GM19455 (cell line): Measurements from ENCODE around the gene UBE2H.
"Not testable (repeated sequence)": the region's sequence is repeated elsewhere in the genome, so short reads cannot be mapped to it uniquely, and the experiment has no call there.

Experiments
- ATAC-seq: cut with Tn5 transposase; IDR thresholded peaks from one replicate; pipeline ENCODE4 v1.9.1; 2021; ENCODE audit not compliant: unreplicated experiment

UBE2H gene

DNA sequence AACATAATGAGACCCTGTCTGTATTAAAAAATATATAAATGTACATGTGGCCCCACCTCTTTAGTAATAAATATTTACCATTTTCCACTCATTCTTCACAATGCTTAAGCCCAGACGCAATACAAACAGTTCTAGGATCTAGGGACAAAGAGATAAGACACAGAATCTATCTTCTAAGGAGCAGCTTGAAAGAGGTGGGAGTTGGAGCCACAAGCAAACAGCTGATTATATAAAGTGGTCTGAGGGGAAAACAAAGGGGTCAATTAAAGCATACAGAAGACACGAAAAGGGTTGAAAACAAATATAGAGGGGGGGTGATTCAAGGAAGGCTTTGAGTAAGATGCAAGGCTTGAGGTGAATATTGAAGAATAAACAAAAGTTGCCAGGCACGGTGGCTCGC is 43.1 kb downstream of the UBE2H start:
- no peak for ATAC-seq

DNA sequence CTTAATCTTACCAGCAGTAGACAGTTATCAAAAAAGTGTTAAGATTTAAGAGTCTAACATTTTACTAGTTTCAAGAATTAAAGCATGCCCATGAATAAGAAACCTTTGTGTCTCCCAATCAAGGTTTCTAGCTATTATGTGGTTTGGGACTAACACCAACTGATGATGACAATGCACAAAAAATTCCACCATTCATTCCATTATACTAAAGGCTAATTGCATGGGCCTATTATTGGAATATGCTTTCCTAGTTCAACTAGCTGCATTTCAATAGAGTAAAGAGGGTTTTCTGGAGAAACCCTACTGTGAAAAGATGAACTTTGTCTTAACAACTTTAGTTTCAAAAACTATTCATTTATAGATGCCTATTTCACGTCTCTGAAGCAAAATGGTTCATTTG is 44.6 kb downstream of the UBE2H start:
- ATAC-seq = no peak

DNA sequence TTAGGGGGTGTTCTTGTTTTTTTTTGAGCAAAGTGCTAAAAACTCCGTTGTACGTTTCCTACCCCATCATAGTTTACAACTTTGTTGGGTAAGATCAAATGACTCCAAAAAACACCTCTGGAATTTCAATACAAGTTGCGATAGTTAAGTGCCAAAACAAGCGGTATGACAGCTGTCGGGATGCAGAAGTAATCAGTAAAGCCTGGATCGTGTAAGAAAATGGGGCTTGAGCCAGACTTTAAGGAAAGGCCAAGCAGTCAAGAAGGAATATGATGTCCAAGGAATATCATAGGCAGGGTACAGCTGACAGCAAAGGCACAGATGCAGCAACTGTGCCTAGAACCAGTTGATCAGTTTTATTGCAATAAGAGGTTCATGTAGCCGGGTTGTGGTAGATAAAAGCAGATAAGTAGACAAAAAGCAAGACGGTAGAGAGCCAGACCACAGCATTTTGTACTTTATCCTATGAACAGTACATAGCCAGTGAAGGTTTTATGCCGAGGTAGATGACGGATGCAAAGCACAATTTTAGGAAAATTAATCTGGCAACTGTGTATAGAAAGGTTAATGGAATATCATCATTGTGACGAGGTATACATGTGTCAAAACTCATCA is 45.5 kb downstream of the UBE2H start:
- ATAC-seq = no peak

DNA sequence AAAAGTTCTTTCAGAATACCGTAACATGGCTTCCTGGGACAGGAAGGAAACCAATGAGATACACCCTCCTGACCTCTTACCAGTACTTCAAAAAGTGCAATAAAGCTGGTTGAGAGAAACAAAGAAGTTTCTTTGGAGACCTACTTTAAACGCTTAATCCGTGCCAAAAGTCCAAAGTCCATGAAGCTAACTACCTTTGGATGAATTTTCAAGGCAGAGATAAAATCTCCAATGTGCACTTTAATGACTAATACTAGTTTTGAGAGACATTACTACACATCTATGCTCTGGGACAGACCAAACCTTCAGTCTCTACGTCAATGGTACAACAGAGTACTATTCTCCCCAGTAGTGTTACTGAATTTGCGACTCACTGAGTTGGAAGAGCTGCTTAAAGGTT is 46.1 kb downstream of the UBE2H start:
- ATAC-seq = no peak

DNA sequence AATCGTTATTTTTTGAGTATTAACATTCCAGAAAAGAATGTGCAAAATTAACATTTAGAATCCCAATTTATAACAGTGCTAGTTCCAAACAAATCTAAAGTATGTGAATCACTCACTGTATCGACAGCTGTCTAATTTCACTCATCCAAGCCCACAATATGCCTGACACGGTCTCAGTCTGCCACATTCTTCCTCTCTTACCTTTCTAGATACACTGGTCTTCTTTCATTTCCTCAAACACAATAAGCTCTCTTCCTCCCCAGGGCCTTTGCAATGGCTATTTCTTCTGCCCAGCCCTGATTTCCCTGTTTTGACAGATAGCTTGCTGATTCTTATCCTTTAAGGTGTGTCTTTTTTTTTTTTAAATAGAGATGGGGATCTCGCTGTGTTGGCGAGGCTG is 48.8 kb downstream of the UBE2H start:
- ATAC-seq = peak; percentile 77

GRCh38 chr7:129902788-129903422 is 49.9 kb downstream of the UBE2H start:
- ATAC-seq = no peak

DNA sequence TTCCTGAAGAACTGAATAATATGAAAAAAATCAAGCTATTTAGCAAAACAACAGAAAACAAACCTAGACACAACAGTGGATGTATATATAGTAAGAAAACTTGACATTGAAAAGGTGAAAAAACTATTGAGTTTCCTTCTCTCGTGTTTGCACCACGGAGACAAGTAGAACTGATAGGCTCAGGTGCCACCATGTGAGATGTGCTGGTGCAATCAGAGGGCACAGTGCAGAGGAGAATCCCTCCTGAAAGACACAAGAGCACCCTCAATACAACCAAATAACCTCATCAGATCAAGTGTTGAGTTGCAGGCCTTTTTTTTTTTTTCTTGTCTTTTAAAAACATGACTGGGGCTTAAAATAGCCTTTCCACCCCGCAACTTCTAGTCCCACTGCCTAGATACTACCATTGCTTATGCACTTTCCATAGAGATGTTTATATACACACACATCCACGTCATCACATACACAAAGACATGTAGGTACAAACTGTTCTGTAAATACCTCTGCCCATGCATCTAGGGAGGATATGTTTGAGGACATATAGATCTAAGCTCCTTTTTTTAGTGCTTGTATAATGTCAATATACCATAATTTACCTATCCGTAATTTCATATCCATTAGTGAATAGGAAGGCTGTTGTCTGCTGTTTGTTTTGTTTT is 54.1 kb downstream of the UBE2H start:
- ATAC-seq = no peak

DNA sequence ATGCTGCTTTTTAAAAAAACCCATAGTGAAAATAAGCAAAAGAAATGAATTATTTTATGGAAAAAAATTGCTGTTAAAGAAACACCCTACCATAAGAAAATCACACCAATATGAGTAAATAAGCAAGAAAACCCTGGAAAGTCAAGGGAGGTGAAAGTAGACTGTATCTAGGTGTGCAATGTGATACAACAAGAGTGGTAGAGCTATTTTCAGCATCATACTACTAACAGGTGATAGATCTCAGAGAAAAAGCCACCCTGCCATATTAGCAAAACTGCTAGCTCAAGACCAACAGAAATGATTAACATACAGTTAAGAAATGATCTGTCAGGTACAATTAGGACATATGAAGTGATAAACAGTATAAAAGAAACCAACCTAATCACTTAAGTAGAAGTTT is 54.8 kb downstream of the UBE2H start:
- ATAC-seq = no peak

DNA sequence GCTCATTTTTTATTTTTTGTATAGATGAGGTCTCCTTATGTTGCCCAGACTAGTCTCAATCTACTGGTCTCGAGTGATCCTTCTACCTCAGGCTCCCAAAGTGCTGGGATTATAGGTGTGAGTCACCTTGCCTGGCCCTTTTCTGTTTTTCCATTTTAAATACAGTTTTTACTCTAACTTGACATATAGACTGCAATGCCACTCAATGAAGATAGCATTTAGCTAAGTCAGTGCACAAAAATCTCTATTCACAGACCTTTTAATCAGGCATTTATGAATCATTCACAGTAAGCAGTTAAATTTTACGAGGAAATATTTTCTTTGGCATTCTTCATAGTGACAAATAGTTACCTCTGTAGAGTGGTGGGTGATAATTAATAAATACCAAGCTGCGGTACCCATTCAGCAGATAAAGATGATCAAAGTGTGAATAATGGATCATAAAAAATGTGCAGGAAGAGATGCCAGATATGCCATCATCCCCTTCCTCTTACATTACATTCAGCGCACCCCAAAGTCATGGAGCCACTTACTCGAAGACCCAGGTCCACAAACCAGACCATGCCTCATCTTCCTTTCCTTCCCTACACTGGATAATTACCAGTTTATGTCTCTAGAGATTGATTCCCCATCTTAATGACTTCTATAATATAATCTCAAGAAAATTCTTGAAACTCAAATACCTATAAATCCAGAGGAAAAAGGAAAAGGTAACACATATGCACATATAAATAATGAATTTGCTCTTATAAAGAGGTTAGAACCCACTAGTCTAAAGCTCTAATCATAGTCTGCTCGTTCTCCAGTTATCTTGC is 56.0 kb downstream of the UBE2H start:
- ATAC-seq = no peak

GRCh38 chr7:129894184-129894583 is 58.6 kb downstream of the UBE2H start:
- ATAC-seq = not testable (repeated sequence)

- no peak for ATAC-seq
These were observed 62.7 kb downstream of the UBE2H start for GRCh38 chr7:129890090-129890489.

GRCh38 chr7:129889133-129889844 is 63.5 kb downstream of the UBE2H start:
- ATAC-seq = no peak

GRCh38 chr7:129887865-129888264 is 64.9 kb downstream of the UBE2H start:
- ATAC-seq = no peak

DNA sequence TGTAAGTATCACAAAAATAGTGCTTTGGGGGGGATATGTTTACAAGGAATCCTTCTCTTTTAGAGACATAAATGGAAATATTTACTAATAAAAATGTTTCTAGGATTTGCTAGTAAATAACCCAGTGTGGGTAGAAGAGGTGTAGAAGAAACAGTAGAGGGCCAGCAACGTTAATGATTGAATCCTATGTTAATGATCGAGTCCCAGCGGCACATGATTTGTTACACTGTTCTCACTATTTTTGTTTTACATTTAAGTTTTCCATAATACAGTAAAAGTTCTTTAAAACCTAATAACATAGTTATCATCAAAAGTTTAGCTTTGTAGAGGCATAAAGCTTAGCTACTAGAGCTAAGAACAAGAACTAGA is 66.0 kb downstream of the UBE2H start:
- ATAC-seq = no peak

DNA sequence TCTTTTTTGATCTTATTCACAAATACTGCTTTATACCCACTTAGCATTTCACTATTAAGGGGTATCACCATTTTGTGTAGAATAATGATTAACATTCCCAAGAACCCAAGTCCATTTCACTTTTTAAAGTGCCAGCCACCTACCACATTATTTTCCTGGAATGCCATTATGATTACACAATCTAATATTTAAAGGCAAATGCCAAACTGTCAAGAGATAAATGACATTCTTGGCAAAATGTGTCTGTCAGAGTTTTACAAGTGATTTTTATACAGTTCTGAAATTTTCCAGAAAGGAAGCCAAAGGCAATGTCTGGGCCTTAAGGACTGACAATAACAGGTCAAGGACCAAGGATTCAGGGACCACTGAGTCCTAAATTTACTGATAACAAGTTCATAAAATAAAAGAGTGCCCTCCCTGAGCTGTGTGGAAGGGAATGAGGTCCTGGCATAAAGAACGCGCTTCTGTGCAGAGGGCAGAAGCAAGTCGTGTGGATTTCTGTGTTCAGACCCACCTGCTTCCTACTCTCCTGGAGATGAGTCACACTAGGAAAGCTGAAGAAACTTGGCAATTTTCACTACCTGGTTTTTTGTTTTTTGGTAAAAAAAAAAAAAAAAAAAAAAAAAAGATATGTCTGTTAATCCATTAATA is 66.5 kb downstream of the UBE2H start:
- no peak for ATAC-seq

DNA sequence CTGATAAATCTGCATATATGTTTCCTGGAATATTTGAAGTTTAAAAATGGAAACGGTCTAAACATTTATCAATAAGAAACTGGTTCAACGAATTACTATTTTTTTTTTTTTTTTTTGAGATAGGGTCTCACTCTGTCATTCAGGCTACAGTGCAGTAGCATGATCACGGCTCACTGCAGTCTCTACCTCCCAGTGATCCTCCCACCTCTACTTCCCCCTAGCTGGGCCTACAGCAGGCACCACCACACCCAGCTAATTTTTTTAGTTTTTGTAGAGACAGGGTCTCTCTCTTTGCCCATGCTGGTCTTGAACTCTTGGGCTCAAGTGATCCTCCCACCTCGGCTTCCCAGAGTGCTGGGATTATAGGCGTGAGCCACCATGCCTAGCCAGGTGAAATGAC is 68.3 kb downstream of the UBE2H start:
- ATAC-seq = no peak

DNA sequence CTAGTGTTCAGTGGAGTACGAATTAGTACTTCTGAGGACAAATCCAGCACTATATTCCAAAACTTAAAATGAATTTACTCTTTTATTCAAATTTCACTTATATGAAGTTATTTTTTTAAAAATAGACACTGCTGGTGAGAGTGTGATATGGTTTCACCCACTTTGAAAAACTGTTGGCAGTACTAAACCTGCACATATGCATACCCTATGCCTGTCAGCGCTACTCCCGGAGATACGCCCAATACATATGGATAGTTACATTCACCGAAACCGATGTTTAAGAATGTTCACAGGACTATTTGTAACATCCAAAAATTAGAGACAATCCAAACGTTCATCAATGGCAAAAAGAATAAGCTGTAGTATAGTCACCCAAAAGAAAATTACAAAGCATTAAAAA is 69.6 kb downstream of the UBE2H start:
- ATAC-seq = no peak

DNA sequence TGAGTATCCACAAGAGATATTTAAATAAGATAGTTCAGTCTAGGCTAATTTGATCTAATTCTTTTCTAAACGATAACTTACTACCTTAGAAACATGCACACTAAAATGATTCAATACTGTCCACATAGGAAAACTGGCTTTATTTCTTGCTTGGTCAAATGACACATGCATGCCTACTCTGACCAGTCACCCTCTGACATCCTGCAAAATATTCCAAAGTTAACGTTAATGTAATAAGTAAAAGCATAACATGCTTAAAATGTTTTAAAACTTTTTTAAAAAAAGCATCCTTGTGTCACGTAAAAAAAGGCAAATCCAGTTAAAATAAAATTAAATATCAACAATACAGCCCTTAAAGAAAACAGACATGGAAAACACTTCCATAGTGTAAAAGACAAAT is 70.2 kb downstream of the UBE2H start:
- ATAC-seq = no peak

GRCh38 chr7:129877146-129877792 is 75.5 kb downstream of the UBE2H start:
- ATAC-seq = no peak

DNA sequence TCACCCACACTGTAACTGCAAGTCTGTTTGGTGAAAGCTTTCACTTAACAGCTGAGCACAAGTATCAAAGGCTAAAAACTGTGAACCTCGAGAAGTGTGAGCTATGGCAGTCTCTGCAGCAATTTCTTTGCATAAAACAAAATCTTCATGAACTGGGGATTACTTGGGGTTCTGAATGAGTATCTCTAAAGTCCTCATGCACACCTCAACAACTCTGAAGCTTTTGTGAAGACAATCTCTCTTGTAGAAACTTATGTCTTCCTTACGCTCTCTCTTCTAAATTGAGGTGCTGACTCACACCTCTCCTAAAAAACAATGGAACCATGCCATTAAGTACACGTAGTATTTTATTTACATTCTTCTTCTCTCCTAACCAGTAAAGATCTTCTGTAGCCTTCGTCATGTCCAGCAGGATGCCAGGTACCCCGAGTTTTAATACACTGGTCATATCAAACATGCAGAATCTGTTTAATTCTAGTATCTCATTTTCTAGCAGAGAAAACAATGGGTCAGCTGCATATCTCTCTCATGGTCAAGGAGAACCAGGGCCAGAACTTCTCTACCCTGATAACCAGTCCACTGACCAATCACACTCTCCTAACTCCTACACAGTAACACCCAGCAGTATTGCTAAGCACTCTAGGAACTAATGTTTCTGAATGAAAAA is 76.9 kb downstream of the UBE2H start:
- ATAC-seq = no peak
